ENCODE results near the gene ATPAF2.

The ATPAF2 gene

DNA sequence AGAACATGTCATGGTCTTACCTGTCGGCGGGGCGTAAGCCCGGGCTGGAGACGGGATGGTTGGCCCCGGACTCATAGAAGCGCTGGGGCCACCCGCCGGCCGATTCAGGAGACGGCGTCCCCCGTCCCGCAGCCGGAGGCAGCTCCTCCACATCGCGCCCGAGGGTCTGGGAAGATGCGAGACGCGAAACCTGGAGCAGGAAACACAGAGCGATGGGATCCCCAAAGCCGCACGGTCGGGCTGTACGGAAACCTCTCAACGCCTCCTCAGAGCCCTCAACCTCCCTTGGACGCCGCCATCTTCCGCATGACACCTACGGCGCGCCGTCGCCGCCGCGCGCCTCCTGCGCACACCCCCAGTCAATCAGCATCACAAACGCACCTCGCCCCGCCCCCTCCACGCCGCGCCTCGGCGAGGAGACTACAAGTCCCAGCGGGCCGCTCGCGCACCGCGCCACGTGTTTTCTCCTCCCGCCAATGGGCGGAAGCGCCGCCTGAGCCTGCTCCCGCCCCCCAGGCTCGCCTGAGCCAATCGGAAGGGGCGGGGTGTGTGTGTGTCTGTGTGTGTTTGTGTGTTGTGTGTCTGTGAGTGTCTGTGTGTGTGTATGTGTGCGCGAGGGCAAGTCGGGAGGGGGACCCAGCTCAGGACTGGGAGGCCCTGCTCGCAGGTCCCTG, at the start of gene ATPAF2, which contains the start of gene GID4:
Gene ATPAF2 (minus strand): TSS at position 308 of the 674 bp plus-strand sequence. CDS start 155 bp downstream, at position 153.
Gene GID4 (plus strand): TSS at position 548 of the 674 bp plus-strand sequence. CDS start 57 bp downstream, at position 605.
- H3K4me3 ChIP-seq (ENCODE audit: low read length) = peak within 1 kb of the TSS; percentile 89
- TF ChIP-seq, protein P1, sequence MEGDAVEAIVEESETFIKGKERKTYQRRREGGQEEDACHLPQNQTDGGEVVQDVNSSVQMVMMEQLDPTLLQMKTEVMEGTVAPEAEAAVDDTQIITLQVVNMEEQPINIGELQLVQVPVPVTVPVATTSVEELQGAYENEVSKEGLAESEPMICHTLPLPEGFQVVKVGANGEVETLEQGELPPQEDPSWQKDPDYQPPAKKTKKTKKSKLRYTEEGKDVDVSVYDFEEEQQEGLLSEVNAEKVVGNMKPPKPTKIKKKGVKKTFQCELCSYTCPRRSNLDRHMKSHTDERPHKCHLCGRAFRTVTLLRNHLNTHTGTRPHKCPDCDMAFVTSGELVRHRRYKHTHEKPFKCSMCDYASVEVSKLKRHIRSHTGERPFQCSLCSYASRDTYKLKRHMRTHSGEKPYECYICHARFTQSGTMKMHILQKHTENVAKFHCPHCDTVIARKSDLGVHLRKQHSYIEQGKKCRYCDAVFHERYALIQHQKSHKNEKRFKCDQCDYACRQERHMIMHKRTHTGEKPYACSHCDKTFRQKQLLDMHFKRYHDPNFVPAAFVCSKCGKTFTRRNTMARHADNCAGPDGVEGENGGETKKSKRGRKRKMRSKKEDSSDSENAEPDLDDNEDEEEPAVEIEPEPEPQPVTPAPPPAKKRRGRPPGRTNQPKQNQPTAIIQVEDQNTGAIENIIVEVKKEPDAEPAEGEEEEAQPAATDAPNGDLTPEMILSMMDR (IDR thresholded peaks at IDR 0.05; ENCODE audit: insufficient read depth, low read depth, low read length, missing control alignments) = no peak
- DNase-seq (ENCODE audit: low read depth) = peak; percentile 100

DNA sequence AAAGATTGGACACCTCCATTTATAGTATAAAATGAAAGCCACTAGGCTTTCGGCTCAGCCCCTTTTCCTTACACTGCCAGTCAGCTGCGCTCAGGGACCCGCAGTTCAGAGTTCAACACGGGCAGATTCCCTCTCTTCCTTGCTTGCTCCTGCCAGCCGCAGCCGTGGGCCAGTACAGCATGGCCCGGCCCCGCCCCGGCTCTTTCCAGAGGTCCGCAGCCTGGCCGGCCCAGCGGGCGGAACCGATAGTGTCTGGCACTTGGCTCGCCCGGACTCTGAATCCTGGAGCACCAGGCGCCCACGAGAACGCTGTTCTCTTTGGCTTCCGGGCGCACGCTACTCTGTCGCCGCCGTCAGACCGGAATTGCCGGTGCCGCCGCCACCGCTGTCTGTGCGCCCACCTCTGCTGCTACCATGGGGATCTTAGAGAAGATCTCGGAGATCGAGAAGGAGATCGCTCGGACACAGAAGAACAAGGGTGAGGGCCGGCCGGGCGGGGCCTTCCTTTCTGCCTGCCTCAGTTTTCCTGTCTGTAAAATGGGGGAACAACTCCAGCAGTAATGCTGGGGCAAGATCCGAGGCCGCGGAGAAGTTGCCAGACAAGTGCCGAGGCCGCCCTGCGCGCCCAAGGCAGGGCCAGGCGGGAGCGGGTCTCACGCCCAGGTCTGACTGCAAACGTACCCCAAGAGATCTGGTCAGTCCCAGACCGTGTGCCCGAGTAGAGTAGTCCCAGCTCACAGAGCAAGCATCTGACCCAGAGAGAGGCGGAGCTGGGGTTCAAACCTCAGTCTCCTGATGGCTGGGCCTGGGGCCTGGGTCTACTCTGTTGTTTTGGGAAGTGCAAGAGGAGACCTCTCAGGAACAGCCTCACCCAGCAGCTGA, 48.9 kb upstream of the ATPAF2 start, which contains the start of gene DRG2:
Gene DRG2 (plus strand): TSS at position 339 of the 882 bp plus-strand sequence. CDS start 76 bp downstream, at position 415.
- H3K4me3 ChIP-seq (ENCODE audit: low read length) = peak within 1 kb of the TSS; percentile 99
- TF ChIP-seq, protein P1 (IDR thresholded peaks at IDR 0.05; ENCODE audit: insufficient read depth, low read depth, low read length, missing control alignments) = no peak
- peak; percentile 90 for DNase-seq (ENCODE audit: low read depth)

DNA sequence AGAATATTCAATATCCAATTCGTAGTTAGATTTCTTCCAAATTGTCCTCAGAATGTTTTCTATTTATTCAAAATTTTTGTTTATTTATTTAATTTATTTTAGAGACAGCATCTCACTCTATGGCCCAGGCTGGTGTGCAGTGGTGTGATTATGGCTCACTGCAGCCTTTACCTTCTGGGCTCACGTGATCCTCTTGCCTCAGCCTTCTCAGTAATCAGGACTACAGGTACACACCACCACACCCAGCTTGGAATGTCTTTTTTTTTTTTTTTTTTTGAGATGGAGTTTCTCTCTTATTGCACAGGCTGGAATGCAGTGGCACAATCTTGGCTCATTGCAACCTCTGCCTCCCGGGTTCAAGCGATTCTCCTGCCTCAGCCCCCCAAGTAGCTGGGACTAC, 45.3 kb upstream of the ATPAF2 start:
- H3K4me3 ChIP-seq (ENCODE audit: low read length) = no peak overlapping the region
- TF ChIP-seq, protein P1 (IDR thresholded peaks at IDR 0.05; ENCODE audit: insufficient read depth, low read depth, low read length, missing control alignments) = no peak
- peak; percentile 50 for DNase-seq (ENCODE audit: low read depth)

DNA sequence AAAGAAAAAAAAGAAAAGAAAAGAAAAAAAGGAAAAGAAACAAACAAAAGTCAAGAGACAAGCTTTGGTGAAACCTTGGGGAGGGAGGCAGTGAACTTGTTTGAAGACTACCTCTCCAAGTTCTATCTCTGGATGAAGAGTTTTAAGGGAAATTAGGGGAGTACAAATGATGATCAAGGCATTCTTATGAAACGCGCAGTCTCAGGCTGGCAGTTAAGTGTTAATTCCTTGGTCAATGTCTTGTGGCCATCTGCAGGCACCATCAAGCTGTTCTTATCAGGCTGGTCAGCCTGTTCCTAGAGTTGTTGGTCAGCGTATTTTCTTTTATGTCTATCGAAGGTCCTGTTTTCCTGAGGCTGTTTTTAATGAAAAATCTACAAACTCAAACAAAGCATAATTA, 40.6 kb upstream of the ATPAF2 start:
- DNase-seq (ENCODE audit: low read depth) = no peak
- TF ChIP-seq, protein P1 (IDR thresholded peaks at IDR 0.05; ENCODE audit: insufficient read depth, low read depth, low read length, missing control alignments) = no peak
- H3K4me3 ChIP-seq (ENCODE audit: low read length) = no peak overlapping the region

DNA sequence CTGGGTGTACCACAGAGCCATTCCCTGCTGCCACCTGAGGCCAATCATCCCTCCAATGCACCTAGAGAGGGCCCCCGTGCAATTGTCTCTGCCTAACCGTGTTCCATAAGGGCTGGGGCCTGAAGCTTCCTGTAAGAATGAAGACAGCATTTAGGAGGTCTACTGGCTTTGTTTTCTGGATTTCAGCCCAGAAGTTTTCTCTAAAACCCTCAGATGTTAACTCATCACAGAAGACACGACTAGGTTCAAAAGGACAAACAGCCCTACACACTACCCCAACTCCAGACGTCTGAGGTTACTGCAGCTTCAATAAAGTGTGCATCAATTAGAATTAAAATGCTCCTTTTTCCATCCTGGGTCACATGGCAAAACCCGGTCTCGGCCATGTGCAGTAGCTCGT, 38.0 kb upstream of the ATPAF2 start:
- TF ChIP-seq, protein P1 (IDR thresholded peaks at IDR 0.05; ENCODE audit: insufficient read depth, low read depth, low read length, missing control alignments) = no peak
- DNase-seq (ENCODE audit: low read depth) = no peak
- H3K4me3 ChIP-seq (ENCODE audit: low read length) = no peak overlapping the region

DNA sequence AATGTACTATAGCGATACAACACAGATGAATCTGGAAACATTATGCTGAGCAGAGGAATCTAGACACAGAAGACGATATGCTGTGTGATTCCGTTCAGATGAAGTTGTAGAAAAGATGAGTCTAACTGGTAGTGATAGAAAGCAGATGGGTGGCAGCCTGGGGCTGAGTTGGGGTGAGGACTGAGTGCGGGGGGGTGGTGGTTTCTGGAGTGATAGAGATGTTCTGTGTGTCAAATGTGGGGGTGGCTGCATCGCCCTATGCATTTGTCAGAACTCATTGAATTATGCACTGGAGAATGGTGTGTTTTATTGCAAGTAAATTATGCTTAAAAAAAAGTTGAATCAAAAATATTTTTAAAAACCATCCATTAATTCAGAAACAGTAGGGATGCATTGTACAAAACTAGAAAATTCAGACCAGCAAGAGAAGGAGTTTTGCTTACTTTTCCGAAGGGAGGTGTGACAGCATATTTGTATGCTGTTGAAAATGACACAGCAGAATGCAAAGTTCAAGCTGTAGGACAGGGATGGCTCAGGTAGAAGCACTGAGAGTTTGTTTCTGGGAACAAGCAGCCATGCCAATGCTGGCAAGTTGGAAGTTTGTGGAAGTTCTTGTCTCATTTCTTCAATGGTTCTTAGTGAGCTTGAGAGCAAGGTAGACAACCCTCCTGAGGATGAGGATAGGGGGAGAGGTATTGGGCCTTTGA, 35.8 kb upstream of the ATPAF2 start:
- no peak overlapping the region for H3K4me3 ChIP-seq (ENCODE audit: low read length)
- DNase-seq (ENCODE audit: low read depth) = no peak
- TF ChIP-seq, protein P1 (IDR thresholded peaks at IDR 0.05; ENCODE audit: insufficient read depth, low read depth, low read length, missing control alignments) = no peak

Measured in epithelial cell of esophagus (primary cell).